H1 (cell line): ENCODE measurements around the gene RAB3A. TPM values are rescaled to one million over a fixed set of nuclear protein-coding genes. Genes with fewer than 3 reads are reported as not detected.

Source experiments
- CTCF ChIA-PET: fragments of 300-600 bp; sonication (Branson Sonifier 250); formaldehyde crosslinking; loops from one replicate; lab custom pipeline; 2021; ENCODE audit not compliant: partially characterized antibody; lab: Charles Lee
- POLR2A ChIA-PET: fragments of 300-600 bp; sonication (Branson Sonifier 250); formaldehyde crosslinking; loops from one replicate; lab custom pipeline; 2021; ENCODE audit warnings: inconsistent platforms; ENCODE audit not compliant: partially characterized antibody; lab: Charles Lee
- DNase-seq, 2 experiments: peaks; one replicate each; pipeline versions ENCODE4 v3.0.0 to v3.0.0-alpha.2; 2010 to 2022; ENCODE audit warnings: low spot score in 2 of 2, low read depth in 1 of 2, mixed read lengths in 1 of 2
- FAIRE-seq: peaks from 2 replicates; lab custom pipeline; 2011; peaks lifted over from hg19 to GRCh38; lab: Jason Lieb, UNC
- H2AFZ ChIP-seq: 2 replicates; pipeline ENCODE4 v1.8.1; 2012; ENCODE audit warnings: low read length, inconsistent platforms
- H2AK5ac ChIP-seq: 2 replicates; pipeline ENCODE4 v1.6.1; 2013; ENCODE audit warnings: low read depth, low read length
- H2BK120ac ChIP-seq: replicated peaks from 2 replicates; pipeline ENCODE3; 2013; ENCODE audit warnings: low read depth, low read length, inconsistent platforms
- H2BK12ac ChIP-seq: 2 replicates; pipeline ENCODE4 v1.6.1; 2013; ENCODE audit warnings: low read depth, low read length
- H2BK15ac ChIP-seq: 2 replicates; pipeline ENCODE4 v1.6.1; 2013; ENCODE audit warnings: low read length
- H2BK20ac ChIP-seq: 2 replicates; pipeline ENCODE4 v1.6.1; 2013; ENCODE audit warnings: low read length
- H2BK5ac ChIP-seq: 2 replicates; pipeline ENCODE4 v1.6.1; 2013; ENCODE audit warnings: low read depth, low read length
- H3K14ac ChIP-seq: 2 replicates; pipeline ENCODE4 v1.6.1; 2013; ENCODE audit warnings: inconsistent platforms; ENCODE audit not compliant: insufficient read length
- H3K18ac ChIP-seq: 2 replicates; pipeline ENCODE4 v1.6.1; 2013; ENCODE audit warnings: low read length; ENCODE audit errors: extremely low read depth
- H3K23ac ChIP-seq: 2 replicates; pipeline ENCODE4 v1.6.1; 2013; ENCODE audit warnings: inconsistent platforms; ENCODE audit not compliant: insufficient read length
- H3K23me2 ChIP-seq: 2 replicates; pipeline ENCODE4 v1.6.1; 2013; ENCODE audit warnings: low read depth, low read length
- H3K27ac ChIP-seq: 2 replicates; pipeline ENCODE4 v1.6.1; 2011; ENCODE audit warnings: low read depth, low read length, inconsistent platforms
- H3K27me3 ChIP-seq, 4 experiments: replicated peaks in 1 of 4; 1 replicate in 1 of 4; 2 replicates in 3 of 4; pipeline versions ENCODE4 v1.6.1 to v1.8.1; 2011 to 2013; ENCODE audit warnings: low read length in 3 of 4, mild to moderate bottlenecking in 3 of 4, inconsistent platforms in 2 of 4, mixed read lengths in 2 of 4, moderate library complexity in 1 of 4; ENCODE audit not compliant: control insufficient read depth in 3 of 4, insufficient read depth in 3 of 4; ENCODE audit errors: extremely low read depth in 1 of 4
- H3K36me3 ChIP-seq, 4 experiments: 2 replicates each; pipeline versions ENCODE4 v1.6.1 to v1.8.1; 2011 to 2013; ENCODE audit warnings: mild to moderate bottlenecking in 4 of 4, low read length in 3 of 4, moderate library complexity in 2 of 4, control low read depth in 1 of 4, inconsistent platforms in 1 of 4; ENCODE audit not compliant: insufficient read depth in 4 of 4, control insufficient read depth in 2 of 4
- H3K4ac ChIP-seq: replicated peaks from 2 replicates; pipeline ENCODE3; 2013; ENCODE audit warnings: low read length, low read depth, mixed read lengths, inconsistent platforms; ENCODE audit not compliant: insufficient read length
- H3K4me1 ChIP-seq, 4 experiments: replicated peaks in 1 of 4; 1 replicate in 1 of 4; 2 replicates in 3 of 4; pipeline versions ENCODE4 v1.6.1 to v1.8.1; 2011 to 2013; ENCODE audit warnings: low read length in 3 of 4, inconsistent platforms in 2 of 4, mixed read lengths in 1 of 4; ENCODE audit not compliant: insufficient read depth in 4 of 4, control insufficient read depth in 3 of 4
- H3K4me2 ChIP-seq, 2 experiments: 2 replicates each; pipeline versions ENCODE4 v1.6.1 to v1.8.1; 2011 to 2013; ENCODE audit warnings: low read depth in 2 of 2, low read length in 2 of 2, control low read depth in 1 of 2, inconsistent platforms in 1 of 2, mild to moderate bottlenecking in 1 of 2; ENCODE audit not compliant: insufficient read depth in 1 of 2
- H3K4me3 ChIP-seq, 4 experiments: fragments of 200-600, 300-600 bp in 1 of 4; sonication (generic), shearing (Covaris generic), sonication (Bioruptor Twin) in 1 of 4; 2 replicates each; pipeline versions ENCODE4 v1.5.1 to v1.8.1; 2011 to 2016; ENCODE audit warnings: low read length in 4 of 4, low read depth in 3 of 4, control low read depth in 2 of 4, inconsistent platforms in 2 of 4, mild to moderate bottlenecking in 2 of 4, mixed read lengths in 1 of 4, moderate library complexity in 1 of 4; ENCODE audit not compliant: insufficient read depth in 2 of 4; ENCODE audit errors: extremely low read depth in 1 of 4
- H3K56ac ChIP-seq: replicated peaks from 2 replicates; pipeline ENCODE3; 2013; ENCODE audit warnings: low read depth, mild to moderate bottlenecking, mixed read lengths, low read length, inconsistent platforms; ENCODE audit not compliant: insufficient read length
- H3K79me1 ChIP-seq: 2 replicates; pipeline ENCODE4 v1.6.1; 2013; ENCODE audit warnings: low read depth, low read length, control low read depth
- H3K79me2 ChIP-seq, 2 experiments: 2 replicates each; pipeline versions ENCODE4 v1.6.1 to v1.8.1; 2012 to 2013; ENCODE audit warnings: low read length in 2 of 2, mild to moderate bottlenecking in 2 of 2, inconsistent platforms in 1 of 2; ENCODE audit not compliant: insufficient read depth in 2 of 2, control insufficient read depth in 1 of 2
- H3K9ac ChIP-seq, 4 experiments: replicated peaks in 1 of 4; 1 replicate in 1 of 4; 2 replicates in 3 of 4; pipeline versions ENCODE4 v1.6.1 to v1.8.1; 2011 to 2013; ENCODE audit warnings: low read depth in 3 of 4, low read length in 3 of 4, control low read depth in 2 of 4, mild to moderate bottlenecking in 2 of 4, moderate library complexity in 2 of 4, inconsistent platforms in 1 of 4; ENCODE audit errors: extremely low read depth in 1 of 4
- H3K9me3 ChIP-seq, 2 experiments: 2 replicates each; pipeline versions ENCODE4 v1.6.1 to v1.8.1; 2012 to 2013; ENCODE audit warnings: mild to moderate bottlenecking in 2 of 2, moderate library complexity in 2 of 2, control low read depth in 1 of 2, inconsistent platforms in 1 of 2, low read depth in 1 of 2, low read length in 1 of 2, mixed read lengths in 1 of 2; ENCODE audit not compliant: insufficient read depth in 2 of 2
- H4K20me1 ChIP-seq, 2 experiments: replicated peaks in 1 of 2; 2 replicates each; pipeline versions ENCODE3 to v1.8.1; 2011 to 2013; ENCODE audit warnings: inconsistent platforms in 2 of 2, low read length in 2 of 2, mild to moderate bottlenecking in 1 of 2; ENCODE audit not compliant: insufficient read depth in 2 of 2, control insufficient read depth in 1 of 2
- H4K5ac ChIP-seq: 2 replicates; pipeline ENCODE4 v1.6.1; 2013; ENCODE audit warnings: low read length, low read depth, mixed read lengths, inconsistent platforms; ENCODE audit not compliant: insufficient read length
- H4K8ac ChIP-seq: 2 replicates; pipeline ENCODE4 v1.8.0; 2013; ENCODE audit warnings: mild to moderate bottlenecking, moderate library complexity, low read length, inconsistent platforms; ENCODE audit not compliant: insufficient read depth; ENCODE audit errors: extremely low read depth
- H4K91ac ChIP-seq: replicated peaks from 2 replicates; pipeline ENCODE3; 2013; ENCODE audit warnings: low read length, mixed read lengths, inconsistent platforms; ENCODE audit not compliant: insufficient read length
- ASH2L ChIP-seq: fragments of 200-600, 300-600 bp; sonication (generic); IDR thresholded peaks from one replicate; pipeline ENCODE4 v1.7.1; 2017; ENCODE audit warnings: low read length
- CHD1 ChIP-seq: IDR thresholded peaks from 2 replicates; pipeline ENCODE4 v1.6.1; 2012; ENCODE audit warnings: low read depth, low read length, improper control_type of control experiment
- CREB1 ChIP-seq: IDR thresholded peaks from 2 replicates; pipeline ENCODE4 v1.6.1; 2012; ENCODE audit warnings: inconsistent platforms
- JUN ChIP-seq: IDR thresholded peaks from 2 replicates; pipeline ENCODE4 v1.6.1; 2011; ENCODE audit warnings: low read depth, mild to moderate bottlenecking, improper control_type of control experiment, low read length
- KDM4A ChIP-seq: IDR thresholded peaks from one replicate; pipeline ENCODE4 v1.7.1; 2012; ENCODE audit warnings: low read depth, mild to moderate bottlenecking, moderate library complexity, low read length, inconsistent platforms; ENCODE audit not compliant: severe bottlenecking
- PHF8 ChIP-seq: fragments of 200-600 bp; sonication (generic); conservative IDR thresholded peaks from 2 replicates; pipeline ENCODE4 v1.7.1; 2012; ENCODE audit warnings: low read depth, mild to moderate bottlenecking, inconsistent platforms, low read length, moderate library complexity
- RFX5 ChIP-seq: IDR thresholded peaks from 2 replicates; pipeline ENCODE4 v1.6.1; 2011; ENCODE audit warnings: low read depth, low read length, improper control_type of control experiment, borderline replicate concordance
- RNF2 ChIP-seq: fragments of 200-900, 300-1000 bp; sonication (generic); IDR thresholded peaks from 2 replicates; pipeline ENCODE4 v1.7.1; 2016; ENCODE audit warnings: borderline replicate concordance, low read depth, mild to moderate bottlenecking, antibody characterized with exemption, low read length; ENCODE audit not compliant: poor library complexity, severe bottlenecking; ENCODE audit errors: missing control alignments
- SIN3A ChIP-seq, 2 experiments: IDR thresholded peaks in 1 of 2; conservative IDR thresholded peaks in 1 of 2; 2 replicates each; pipeline ENCODE4 v1.6.1; 2011 to 2012; ENCODE audit warnings: low read length in 2 of 2, improper control_type of control experiment in 1 of 2, low read depth in 1 of 2, mild to moderate bottlenecking in 1 of 2
- SIRT6 ChIP-seq: IDR thresholded peaks from one replicate; pipeline ENCODE4 v1.7.1; 2012; ENCODE audit warnings: low read length, inconsistent platforms
- SP2 ChIP-seq: IDR thresholded peaks from 2 replicates; pipeline ENCODE4 v1.6.1; 2012; ENCODE audit warnings: mild to moderate bottlenecking, low read length, inconsistent platforms
- SP4 ChIP-seq: IDR thresholded peaks from 2 replicates; pipeline ENCODE4 v1.6.1; 2012; ENCODE audit warnings: low read length, inconsistent platforms
- SUZ12 ChIP-seq: fragments of 200-600 bp; sonication (generic); IDR thresholded peaks from 2 replicates; pipeline ENCODE4 v1.6.1; 2012; ENCODE audit warnings: mild to moderate bottlenecking, inconsistent platforms, low read length, moderate library complexity, mixed read lengths
- TEAD4 ChIP-seq: IDR thresholded peaks from 2 replicates; pipeline ENCODE4 v1.6.1; 2012; ENCODE audit warnings: low read depth, low read length, inconsistent platforms, mixed read lengths
- ZNF274 ChIP-seq: IDR thresholded peaks from 2 replicates; pipeline ENCODE4 v1.7.0; 2012; ENCODE audit warnings: low read length, borderline replicate concordance; ENCODE audit errors: extremely low read depth
- WGBS, 2 experiments: shearing (Covaris generic) in 1 of 2; methylation state at CpG; one replicate each; pipeline versions ENCODE4 v1.1.6 to v1.1.7; 2013 to 2015; ENCODE audit warnings: low lambda C conversion rate in 2 of 2, mixed read lengths in 2 of 2, inconsistent platforms in 1 of 2, low coverage in 1 of 2, missing lambda C conversion rate in 1 of 2; ENCODE audit not compliant: insufficient replicate concordance in 2 of 2, insufficient coverage in 1 of 2, insufficient read length in 1 of 2; ENCODE audit errors: extremely low coverage in 1 of 2, missing lambda C conversion rate in 1 of 2; 5-methylcytosine and 5-hydroxymethylcytosine counted together
- polyA plus RNA-seq, 7 experiments: library from polyadenylated mRNA; depleted of rRNA in 3 of 7; stranded (reverse) in 5 of 7; unstranded in 2 of 7; fragments of >200 nt in 5 of 7; fragments of 200-250 nt in 2 of 7; gene quantifications; 1 replicate in 5 of 7; 2 replicates in 1 of 7; 4 replicates in 1 of 7; pipeline versions ENCODE4 v1.2.1 to v1.2.3, GENCODE V29; 2011 to 2013; ENCODE audit warnings: missing spikeins in 2 of 7, mixed read lengths in 2 of 7
- total RNA-seq: library from RNA; stranded (reverse); fragmentation: NEBNext Ultra II Directional; extraction: Animal tissue kit (Norgen Biotek cat#: 25700); gene quantifications from 2 replicates; pipeline ENCODE4 v1.2.1, GENCODE V29; 2021

RAB3A gene
- total and polyA plus RNA-seq, 2 of the 8 experiments (the other 6 are each of a cell fraction or from before 2014, with no cell fraction given): 13.6 to 14.2 TPM

DNA sequence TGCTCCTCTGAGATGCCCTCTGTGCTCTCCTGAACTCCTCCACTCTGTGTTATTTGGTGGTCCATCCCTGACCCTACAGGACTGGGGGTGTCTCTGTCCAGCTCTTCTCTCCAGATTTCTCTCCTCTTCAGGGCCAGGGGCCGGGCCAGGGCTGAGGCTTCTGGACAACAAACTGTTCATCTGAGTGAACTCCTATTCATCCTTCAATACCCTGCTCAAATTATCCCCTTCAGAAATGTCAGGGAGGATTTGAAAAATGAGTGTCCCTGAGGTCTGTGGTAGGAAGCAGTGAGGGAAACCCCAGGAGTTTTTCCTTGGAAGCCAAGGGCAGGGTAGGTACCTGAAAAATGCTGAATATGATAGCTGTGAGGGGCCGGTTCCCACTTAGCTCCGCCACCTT, 14.8 kb upstream of the RAB3A start:
- no peaks in the 10 kb centered on the region; the same call in 1 of the 2 replicates for H3K23me2 ChIP-seq
- no peak for DNase-seq
- CTCF ChIA-PET: interaction anchor here (1.3 to 8.3 kb wide), 6 partner anchors 10 to 105 kb away, joined by 3 to 87 read pairs (median 28); partner anchors contain the start of gene RAB3A
- no peak overlapping the region for H3K18ac ChIP-seq
- no peaks in the 10 kb centered on the region for H3K79me2 ChIP-seq
- no peak overlapping the region for H3K4ac ChIP-seq
- H4K20me1 ChIP-seq: no peaks in the 10 kb centered on the region
- no peak overlapping the region for H4K91ac ChIP-seq
- 96% methylated on average over 3 of the region's 3 CpGs; no CpG with 5 or more reads in 1 of the 2 experiments for WGBS, 2 experiments
- no peak overlapping the region for H2BK20ac ChIP-seq
- no peaks in the 10 kb centered on the region for H3K36me3 ChIP-seq
- no peak overlapping the region for H3K4me3 ChIP-seq
- H3K4me2 ChIP-seq: no peak overlapping the region
- peaks cover 0 to 8% (median 7%) of the 10 kb centered on the region in 4 experiments; a peak in 5 of 7 replicates for H3K4me1 ChIP-seq
- H3K9ac ChIP-seq: no peak overlapping the region
- no peak overlapping the region for H2BK12ac ChIP-seq
- FAIRE-seq: no peak
- no peak overlapping the region for H3K56ac ChIP-seq
- no peak overlapping the region for H4K5ac ChIP-seq
- no peaks in the 10 kb centered on the region for H3K9me3 ChIP-seq
- H2BK5ac ChIP-seq: no peak overlapping the region
- no peak overlapping the region for H4K8ac ChIP-seq
- no peak overlapping the region for H3K23ac ChIP-seq
- no peak overlapping the region for H2BK120ac ChIP-seq
- H3K27me3 ChIP-seq: no peaks in the 10 kb centered on the region
- H2AFZ ChIP-seq: no peak overlapping the region
- no peak overlapping the region for H3K14ac ChIP-seq
- no peak overlapping the region for H2AK5ac ChIP-seq
- no peak overlapping the region for H3K27ac ChIP-seq
- no peaks in the 10 kb centered on the region for H3K79me1 ChIP-seq
- POLR2A ChIA-PET: interaction anchor here (3.3 to 6.5 kb wide), 2 partner anchors 9 to 14 kb away, joined by 24 to 59 read pairs; partner anchors contain the start of gene RAB3A
- no peak overlapping the region for H2BK15ac ChIP-seq
- TF ChIP-seq CHD1: no peak
- TF ChIP-seq ZNF274: no peak
- no peak for TF ChIP-seq JUN
- TF ChIP-seq SIN3A (conservative IDR thresholded peaks at IDR 0.05 in 1 of 2, IDR thresholded peaks at IDR 0.05 in 1 of 2; ENCODE audit: low read depth in 1 of 2, low read length in 2 of 2): no peak
- no peak for TF ChIP-seq RFX5
- no peak for TF ChIP-seq SP4
- no peak for TF ChIP-seq ASH2L
- no peak for TF ChIP-seq KDM4A
- TF ChIP-seq TEAD4: no peak
- TF ChIP-seq SP2: no peak
- TF ChIP-seq CREB1: no peak
- TF ChIP-seq SIRT6: no peak
- TF ChIP-seq RNF2: no peak
- TF ChIP-seq SUZ12: no peak
- TF ChIP-seq PHF8: no peak
